NAMALWA (cell line): ENCODE results near the gene C9orf153.
"Not testable (repeated sequence)": the region's sequence is repeated elsewhere in the genome, so short reads cannot be mapped to it uniquely, and the experiment has no call there.

Experiments used
- DNase-seq: peaks from one replicate; pipeline ENCODE4 v3.0.0-alpha.2; 2015; ENCODE audit warnings: low spot score

C9orf153 gene

GRCh38 chr9:86263876-86264275 is 4.4 kb upstream of the C9orf153 start:
- no peak for DNase-seq

- no peak for DNase-seq
Measured at GRCh38 chr9:86262492-86262891, 3.0 kb upstream of the C9orf153 start.

- no peak for DNase-seq
Measured at GRCh38 chr9:86257391-86257790, 2.1 kb downstream of the C9orf153 start.

GRCh38 chr9:86256653-86257052 is 2.8 kb downstream of the C9orf153 start:
- DNase-seq = no peak

- DNase-seq = no peak
Measured at GRCh38 chr9:86253577-86253976, 5.9 kb downstream of the C9orf153 start.

- DNase-seq = no peak
Measured at GRCh38 chr9:86252870-86253269, 6.6 kb downstream of the C9orf153 start.

- DNase-seq = no peak
Measured at GRCh38 chr9:86250123-86250522, 9.3 kb downstream of the C9orf153 start.

- no peak for DNase-seq
Measured at GRCh38 chr9:86248746-86249145, 10.7 kb downstream of the C9orf153 start.

- peak; percentile 13 for DNase-seq
Measured at GRCh38 chr9:86246752-86247161, 12.7 kb downstream of the C9orf153 start.

- no peak for DNase-seq
Measured at GRCh38 chr9:86242071-86242470, 17.4 kb downstream of the C9orf153 start.

- DNase-seq = no peak
Measured at GRCh38 chr9:86241216-86241615, 18.2 kb downstream of the C9orf153 start.

GRCh38 chr9:86238861-86239770 is 20.3 kb downstream of the C9orf153 start:
- peak; percentile 14 for DNase-seq

- DNase-seq = no peak
Measured at GRCh38 chr9:86230858-86231257, 28.6 kb downstream of the C9orf153 start.

GRCh38 chr9:86222667-86223066 is 36.8 kb downstream of the C9orf153 start:
- DNase-seq = no peak

- no peak for DNase-seq
Measured at GRCh38 chr9:86219606-86220005, 39.9 kb downstream of the C9orf153 start.

- no peak for DNase-seq
Measured at GRCh38 chr9:86217076-86217755, 42.2 kb downstream of the C9orf153 start.

- DNase-seq = no peak
Measured at GRCh38 chr9:86207193-86207592, 52.3 kb downstream of the C9orf153 start.

- DNase-seq = peak; percentile 63
Measured at GRCh38 chr9:86202338-86202882, 57.0 kb downstream of the C9orf153 start.

GRCh38 chr9:86201474-86202337 is 57.8 kb downstream of the C9orf153 start:
- no peak for DNase-seq

- no peak for DNase-seq
Measured at GRCh38 chr9:86200599-86201162, 58.8 kb downstream of the C9orf153 start.

- no peak for DNase-seq
Measured at GRCh38 chr9:86193088-86193487, 66.4 kb downstream of the C9orf153 start.

GRCh38 chr9:86190700-86191099 is 68.8 kb downstream of the C9orf153 start:
- not testable (repeated sequence) for DNase-seq
